T-cell (primary cell): Measurements from ENCODE around the gene ARHGAP32. TPM values are rescaled to one million over a fixed set of nuclear protein-coding genes. Genes with fewer than 3 reads are reported as not detected.

Experiments
- ATAC-seq, 4 experiments: fragments of 200-7000 bp in 3 of 4; fragments of 150-1000 bp in 1 of 4; cut with Tn5 transposase; replicated peaks in 1 of 4; 1 replicate in 3 of 4; 2 replicates in 1 of 4; pipeline ENCODE4 v1.10.0; 2021; ENCODE audit warnings: moderate library complexity in 3 of 4, mild to moderate bottlenecking in 2 of 4, moderate number of reproducible peaks in 1 of 4
- CTCF ChIA-PET, 2 donors: fragments of 300-600 bp; sonication (Branson Sonifier 250); formaldehyde crosslinking; loops; one replicate each; lab custom pipeline; 2022; ENCODE audit warnings: antibody characterized with exemption in 2 of 2; lab: Charles Lee
- POLR2A ChIA-PET, 2 donors: fragments of 300-600 bp; sonication (Branson Sonifier 250); formaldehyde crosslinking; loops; one replicate each; lab custom pipeline; 2022; ENCODE audit warnings: antibody characterized with exemption in 2 of 2; lab: Charles Lee
- DNase-seq, 35 experiments: peaks; one replicate each; pipeline versions ENCODE4 v3.0.0 to v3.0.0-alpha.2; 2013 to 2023
- H3K27ac ChIP-seq: one replicate; pipeline ENCODE4 v1.5.1; 2013; ENCODE audit warnings: low read length
- H3K27me3 ChIP-seq, 2 experiments: replicated peaks in 1 of 2; 1 replicate in 1 of 2; 2 replicates in 1 of 2; pipeline versions ENCODE4 v1.6.1 to v1.7.0; 2013; ENCODE audit warnings: low read length in 1 of 2, mixed read lengths in 1 of 2; ENCODE audit not compliant: control insufficient read depth in 2 of 2, insufficient read depth in 2 of 2; ENCODE audit errors: extremely low read depth in 1 of 2
- H3K36me3 ChIP-seq, 2 donors: 1 replicate in 1 of 2; 2 replicates in 1 of 2; pipeline versions ENCODE4 v1.6.1 to v1.7.0; 2013; ENCODE audit warnings: low read length in 1 of 2; ENCODE audit not compliant: control insufficient read depth in 2 of 2, insufficient read depth in 1 of 2; ENCODE audit errors: extremely low read depth in 1 of 2
- H3K4me1 ChIP-seq, 2 experiments: 1 replicate in 1 of 2; 2 replicates in 1 of 2; pipeline versions ENCODE4 v1.6.1 to v1.7.0; 2013; ENCODE audit warnings: low read length in 2 of 2, mixed read lengths in 1 of 2; ENCODE audit not compliant: insufficient read depth in 2 of 2, control insufficient read depth in 1 of 2; ENCODE audit errors: extremely low read depth in 1 of 2
- H3K4me3 ChIP-seq, 2 donors: 1 replicate in 1 of 2; 2 replicates in 1 of 2; pipeline versions ENCODE4 v1.5.1 to v1.7.0; 2013; ENCODE audit warnings: mild to moderate bottlenecking in 2 of 2, low read length in 1 of 2, moderate library complexity in 1 of 2; ENCODE audit not compliant: control insufficient read depth in 1 of 2; ENCODE audit errors: extremely low read depth in 1 of 2
- H3K9me3 ChIP-seq: 2 replicates; pipeline ENCODE4 v1.7.0; 2013
- H3K27ac Mint-ChIP-seq, 2 donors: one replicate each; pipeline ENCODE4 v1.8.0; 2020 to 2021; ENCODE audit warnings: mild to moderate bottlenecking in 2 of 2, mixed read lengths in 2 of 2
- H3K27me3 Mint-ChIP-seq, 2 donors: one replicate each; pipeline ENCODE4 v1.8.0; 2021 to 2022; ENCODE audit warnings: mixed read lengths in 2 of 2
- H3K36me3 Mint-ChIP-seq: one replicate; pipeline ENCODE4 v1.8.0; 2021; ENCODE audit warnings: mixed read lengths
- H3K4me1 Mint-ChIP-seq, 3 donors: one replicate each; pipeline ENCODE4 v1.8.0; 2020 to 2022; ENCODE audit warnings: mixed read lengths in 3 of 3, mild to moderate bottlenecking in 1 of 3
- H3K4me3 Mint-ChIP-seq, 3 donors: one replicate each; pipeline ENCODE4 v1.8.0; 2020 to 2022; ENCODE audit warnings: mild to moderate bottlenecking in 3 of 3, mixed read lengths in 3 of 3, moderate library complexity in 3 of 3
- H3K9me3 Mint-ChIP-seq, 3 donors: one replicate each; pipeline ENCODE4 v1.8.0; 2020 to 2022; ENCODE audit warnings: mixed read lengths in 3 of 3
- WGBS: methylation state at CpG from one replicate; pipeline ENCODE4 v1.1.5; 2013; ENCODE audit warnings: missing lambda C conversion rate; ENCODE audit not compliant: insufficient coverage; 5-methylcytosine and 5-hydroxymethylcytosine counted together
- total RNA-seq, 35 experiments: library from RNA in 6 of 35; stranded (reverse) in 6 of 35; fragments of 120-200 nt in 1 of 35; gene quantifications; one replicate each; pipeline versions ENCODE4 v1.2.1 to v1.2.4 and lab custom pipeline; 2013 to 2026

The ARHGAP32 gene
- total RNA-seq, 5 donors from 2014 or later (not counting 1 experiment from before 2014, with no cell fraction given) = 4.4 to 7.8 (median 6.5) TPM

- peaks cover 29 to 44% (median 31%) of the 10 kb centered on the region in 3 donors for H3K9me3 Mint-ChIP-seq
Observed at GRCh38 chr11:129155745-129156144, 36.4 kb downstream of the ARHGAP32 start.

GRCh38 chr11:129148487-129148886 lies 43.6 kb downstream of the ARHGAP32 start:
- Mint-ChIP-seq H3K27ac (no peak overlapping the region), H3K9me3 (peaks cover 17 to 40% (median 37%) of the 10 kb centered on the region in 3 donors)

More at GRCh38 chr11:129155745-129156144, 36.4 kb downstream of the ARHGAP32 start:
- ChIA-PET POLR2A (no interaction called here), CTCF (no interaction called here)
- H3K27me3 ChIP-seq = no peaks in the 10 kb centered on the region
- peaks cover 0 to 4% of the 10 kb centered on the region in 2 donors for H3K36me3 ChIP-seq
- ATAC-seq (no peak), DNase-seq (no peak)
- WGBS = 78% methylated on average over 9 of the region's 9 CpGs
- peaks cover 8% of the 10 kb centered on the region for H3K9me3 ChIP-seq
- H3K27me3 Mint-ChIP-seq = peaks cover 0 to 2% of the 10 kb centered on the region in 2 donors
- peaks cover 37% of the 10 kb centered on the region for H3K36me3 Mint-ChIP-seq
- H3K4me3 Mint-ChIP-seq = no peak overlapping the region
- no peak overlapping the region for H3K27ac Mint-ChIP-seq
- H3K27ac ChIP-seq = no peak overlapping the region
- no peak overlapping the region for H3K4me3 ChIP-seq
- no peaks in the 10 kb centered on the region for H3K4me1 ChIP-seq
- H3K4me1 Mint-ChIP-seq = peaks cover 0 to 9% (median 0%) of the 10 kb centered on the region in 3 donors

GRCh38 chr11:129146191-129146590 lies 45.9 kb downstream of the ARHGAP32 start:
- H3K9me3 ChIP-seq = peaks cover 5% of the 10 kb centered on the region
- no peak for ATAC-seq
- Mint-ChIP-seq H3K9me3 (peaks cover 12 to 25% (median 17%) of the 10 kb centered on the region in 3 donors), H3K4me1 (no peaks in the 10 kb centered on the region), H3K27ac (no peak overlapping the region), H3K36me3 (peaks cover 20% of the 10 kb centered on the region), H3K4me3 (no peak overlapping the region), H3K27me3 (no peaks in the 10 kb centered on the region)
- ChIA-PET POLR2A (interaction anchor here in 1 of 2 donors (0.6 kb wide), 2 partner anchors 124 to 293 kb away, joined by 3 read pairs; no protein-coding TSS in a partner anchor), CTCF (no interaction called here)
- H3K4me1 ChIP-seq = no peaks in the 10 kb centered on the region
- no peaks in the 10 kb centered on the region for H3K27me3 ChIP-seq
- WGBS = no CpG with 5 or more reads among the region's 2 CpGs
- no peak overlapping the region for H3K4me3 ChIP-seq
- no peaks in the 10 kb centered on the region for H3K36me3 ChIP-seq
- DNase-seq = no peak
- H3K27ac ChIP-seq = no peak overlapping the region

More at GRCh38 chr11:129148487-129148886, 43.6 kb downstream of the ARHGAP32 start:
- Histone ChIP-seq H3K4me3 (no peak overlapping the region), H3K4me1 (no peaks in the 10 kb centered on the region), H3K27me3 (no peaks in the 10 kb centered on the region), H3K36me3 (no peaks in the 10 kb centered on the region), H3K9me3 (peaks cover 13% of the 10 kb centered on the region), H3K27ac (no peak overlapping the region)
- DNase-seq (no peak), ATAC-seq (no peak)
- Mint-ChIP-seq H3K27me3 (peaks cover 0 to 2% of the 10 kb centered on the region in 2 donors), H3K4me3 (no peak overlapping the region), H3K36me3 (peaks cover 30% of the 10 kb centered on the region), H3K4me1 (no peaks in the 10 kb centered on the region)
- CTCF ChIA-PET = no interaction called here
- WGBS = 75% methylated on average over 2 of the region's 2 CpGs
- POLR2A ChIA-PET = no interaction called here

- H3K27me3 Mint-ChIP-seq = no peaks in the 10 kb centered on the region
- Histone ChIP-seq H3K4me1 (no peaks in the 10 kb centered on the region), H3K9me3 (peaks cover 2% of the 10 kb centered on the region), H3K27me3 (no peaks in the 10 kb centered on the region), H3K4me3 (no peak overlapping the region), H3K36me3 (no peaks in the 10 kb centered on the region), H3K27ac (no peak overlapping the region)
- peaks cover 5 to 16% (median 8%) of the 10 kb centered on the region in 3 donors for H3K9me3 Mint-ChIP-seq
- peaks cover 15% of the 10 kb centered on the region for H3K36me3 Mint-ChIP-seq
- no peaks in the 10 kb centered on the region for H3K4me1 Mint-ChIP-seq
- ChIA-PET CTCF (no interaction called here), POLR2A (no interaction called here)
- no peak overlapping the region for H3K4me3 Mint-ChIP-seq
- no peak for ATAC-seq
- DNase-seq = no peak
- H3K27ac Mint-ChIP-seq = no peak overlapping the region
Observed at GRCh38 chr11:129145276-129145675, 46.8 kb downstream of the ARHGAP32 start.

GRCh38 chr11:129144256-129144655 lies 47.9 kb downstream of the ARHGAP32 start:
- Histone ChIP-seq H3K4me1 (no peaks in the 10 kb centered on the region), H3K9me3 (no peaks in the 10 kb centered on the region), H3K4me3 (no peak overlapping the region), H3K36me3 (no peaks in the 10 kb centered on the region), H3K27me3 (no peaks in the 10 kb centered on the region), H3K27ac (no peak overlapping the region)
- ChIA-PET POLR2A (interaction anchor here in 1 of 2 donors (0.7 kb wide), 1 partner anchor 20 kb away, joined by 3 read pairs; no protein-coding TSS in a partner anchor), CTCF (no interaction called here)
- Mint-ChIP-seq H3K9me3 (peaks cover 0 to 9% (median 7%) of the 10 kb centered on the region in 3 donors), H3K4me3 (no peak overlapping the region), H3K27me3 (no peaks in the 10 kb centered on the region), H3K27ac (no peak overlapping the region), H3K36me3 (peaks cover 7% of the 10 kb centered on the region), H3K4me1 (no peaks in the 10 kb centered on the region)
- WGBS = no CpG with 5 or more reads among the region's 2 CpGs
- DNase-seq = no peak
- no peak for ATAC-seq

- H3K4me3 ChIP-seq = no peak overlapping the region
- H3K9me3 Mint-ChIP-seq = peaks cover 0 to 6% (median 3%) of the 10 kb centered on the region in 3 donors
- H3K27ac Mint-ChIP-seq = no peak overlapping the region
- ChIA-PET POLR2A (interaction anchor here in 1 of 2 donors (0.7 kb wide), 1 partner anchor 49 kb away, joined by 6 read pairs; no protein-coding TSS in a partner anchor), CTCF (no interaction called here)
- no peaks in the 10 kb centered on the region for H3K9me3 ChIP-seq
- H3K27me3 Mint-ChIP-seq = no peaks in the 10 kb centered on the region
- peaks cover 5% of the 10 kb centered on the region for H3K36me3 Mint-ChIP-seq
- DNase-seq (no peak), ATAC-seq (no peak)
- H3K4me1 ChIP-seq = no peaks in the 10 kb centered on the region
- H3K4me1 Mint-ChIP-seq = no peaks in the 10 kb centered on the region
- no peaks in the 10 kb centered on the region for H3K36me3 ChIP-seq
- no peak overlapping the region for H3K4me3 Mint-ChIP-seq
- no peak overlapping the region for H3K27ac ChIP-seq
- no peaks in the 10 kb centered on the region for H3K27me3 ChIP-seq
- 95% methylated on average over 4 of the region's 8 CpGs for WGBS
Observed at GRCh38 chr11:129143335-129143734, 48.8 kb downstream of the ARHGAP32 start.
